GM20431 (cell line): ENCODE results near the gene TXNL4A.

Experiments used
- in situ Hi-C: fragments of 300-500 bp; cut with MseI, MboI; formaldehyde crosslinking; loops from one replicate; pipeline ENCODE4 v1.15.0; 2020; ENCODE audit warnings: low sequenced_read_pairs; ENCODE audit not compliant: unreplicated experiment

The TXNL4A gene

GRCh38 chr18:79951545-79952455 lies 36.6 kb downstream of the TXNL4A start, which contains the start of gene SLC66A2:
SLC66A2 (minus strand) TSS chr18:79951653; CDS start chr18:79950926, 727 bp downstream.
- in situ Hi-C loops, result no loop called here

- in situ Hi-C loops, result no loop called here
Observed at GRCh38 chr18:79950515-79951341, 37.6 kb downstream of the TXNL4A start.

GRCh38 chr18:79949697-79950487 lies 38.5 kb downstream of the TXNL4A start:
- in situ Hi-C loops, result no loop called here

- in situ Hi-C loops, result no loop called here
Observed at GRCh38 chr18:79948719-79949411, 39.5 kb downstream of the TXNL4A start.

GRCh38 chr18:79947881-79948610 lies 40.3 kb downstream of the TXNL4A start:
- in situ Hi-C loops, result no loop called here

GRCh38 chr18:79947054-79947755 lies 41.2 kb downstream of the TXNL4A start:
- in situ Hi-C loops, result no loop called here

GRCh38 chr18:79945118-79946042 lies 43.0 kb downstream of the TXNL4A start:
- in situ Hi-C loops, result no loop called here

- in situ Hi-C loops, result no loop called here
Observed at GRCh38 chr18:79944746-79945117, 43.6 kb downstream of the TXNL4A start.

GRCh38 chr18:79944126-79944731 lies 44.1 kb downstream of the TXNL4A start:
- in situ Hi-C loops, result no loop called here

GRCh38 chr18:79943608-79944125 lies 44.7 kb downstream of the TXNL4A start:
- in situ Hi-C loops, result no loop called here

- in situ Hi-C loops, result no loop called here
Observed at GRCh38 chr18:79942786-79943607, 45.4 kb downstream of the TXNL4A start.

GRCh38 chr18:79942211-79942610 lies 46.2 kb downstream of the TXNL4A start:
- in situ Hi-C loops, result no loop called here

GRCh38 chr18:79941473-79942119 lies 46.8 kb downstream of the TXNL4A start:
- in situ Hi-C loops, result no loop called here

GRCh38 chr18:79940814-79941472 lies 47.4 kb downstream of the TXNL4A start:
- in situ Hi-C loops, result no loop called here
